GM10248 (cell line): ENCODE data around the gene LRFN4.
"Not testable (repeated sequence)": the region's sequence is repeated elsewhere in the genome, so short reads cannot be mapped to it uniquely, and the experiment has no call there.

Experiments
- CTCF ChIA-PET: fragments of 300-600 bp; sonication (Branson Sonifier 250); formaldehyde crosslinking; extraction: SDS; loops from one replicate; lab custom pipeline; 2021; ENCODE audit warnings: antibody characterized with exemption; lab: Yijun Ruan, JAX
- POLR2A ChIA-PET: fragments of 350-650 bp; sonication (Branson Sonifier 250); formaldehyde crosslinking; extraction: SDS; loops from one replicate; lab custom pipeline; 2020; ENCODE audit warnings: antibody characterized with exemption; lab: Yijun Ruan, JAX
- DNase-seq: peaks from one replicate; pipeline ENCODE4 v3.0.0; 2012; ENCODE audit errors: extremely low spot score
- TF ChIP-seq, protein P1 (sequence below): IDR thresholded peaks from 2 replicates; pipeline ENCODE4 v1.5.1; 2012; ENCODE audit warnings: mild to moderate bottlenecking, low read depth; ENCODE audit errors: extremely low read depth, missing control alignments, control extremely low read depth

The LRFN4 gene

DNA sequence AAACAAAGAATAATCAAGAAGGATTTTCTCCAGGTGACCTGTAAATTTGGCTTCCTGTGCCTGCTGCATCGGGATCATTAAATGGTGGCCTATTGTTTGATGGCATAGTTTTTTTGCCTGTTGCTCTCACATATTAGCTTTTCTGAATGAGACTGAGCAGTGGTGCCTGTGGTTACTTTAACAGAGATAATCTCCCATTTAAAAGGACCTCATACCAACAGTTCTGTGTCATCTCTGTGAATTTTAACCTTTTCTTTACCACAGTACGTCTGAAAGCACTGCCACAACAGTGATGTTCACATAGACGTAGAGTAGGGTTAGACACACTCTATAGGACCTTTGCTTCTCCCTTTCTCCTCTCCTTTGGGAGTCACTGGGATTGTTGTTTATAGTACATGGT is 36.5 kb upstream of the LRFN4 start:
- TF ChIP-seq, protein P1, sequence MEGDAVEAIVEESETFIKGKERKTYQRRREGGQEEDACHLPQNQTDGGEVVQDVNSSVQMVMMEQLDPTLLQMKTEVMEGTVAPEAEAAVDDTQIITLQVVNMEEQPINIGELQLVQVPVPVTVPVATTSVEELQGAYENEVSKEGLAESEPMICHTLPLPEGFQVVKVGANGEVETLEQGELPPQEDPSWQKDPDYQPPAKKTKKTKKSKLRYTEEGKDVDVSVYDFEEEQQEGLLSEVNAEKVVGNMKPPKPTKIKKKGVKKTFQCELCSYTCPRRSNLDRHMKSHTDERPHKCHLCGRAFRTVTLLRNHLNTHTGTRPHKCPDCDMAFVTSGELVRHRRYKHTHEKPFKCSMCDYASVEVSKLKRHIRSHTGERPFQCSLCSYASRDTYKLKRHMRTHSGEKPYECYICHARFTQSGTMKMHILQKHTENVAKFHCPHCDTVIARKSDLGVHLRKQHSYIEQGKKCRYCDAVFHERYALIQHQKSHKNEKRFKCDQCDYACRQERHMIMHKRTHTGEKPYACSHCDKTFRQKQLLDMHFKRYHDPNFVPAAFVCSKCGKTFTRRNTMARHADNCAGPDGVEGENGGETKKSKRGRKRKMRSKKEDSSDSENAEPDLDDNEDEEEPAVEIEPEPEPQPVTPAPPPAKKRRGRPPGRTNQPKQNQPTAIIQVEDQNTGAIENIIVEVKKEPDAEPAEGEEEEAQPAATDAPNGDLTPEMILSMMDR = no peak
- no peak for DNase-seq
- ChIA-PET POLR2A (no interaction called here), CTCF (interaction anchor here (2.6 kb wide), 1 partner anchor 381 kb away, joined by 6 read pairs; the partner anchor contains the start of gene MRPL11)

DNA sequence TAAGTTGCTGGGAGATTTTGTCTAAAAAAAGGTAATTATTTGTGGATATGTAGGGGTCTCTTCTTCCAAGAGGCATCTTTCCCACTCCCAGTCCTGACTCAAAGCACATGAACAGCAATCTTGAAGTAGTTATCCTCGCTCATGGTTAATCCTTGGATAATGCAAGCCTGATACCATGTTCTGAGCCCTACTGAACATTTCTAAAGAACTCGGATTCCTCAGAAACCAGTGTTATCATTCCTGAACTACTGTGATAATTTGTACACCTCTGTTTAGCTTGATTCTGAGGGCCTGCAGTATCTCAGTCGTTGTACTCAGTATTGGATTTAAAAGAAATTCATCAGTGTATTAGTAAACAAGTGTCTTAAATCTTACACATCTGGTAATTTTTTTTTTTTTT is 36.0 kb upstream of the LRFN4 start:
- no peak for DNase-seq
- TF ChIP-seq, protein P1 = no peak
- POLR2A ChIA-PET = no interaction called here
- CTCF ChIA-PET = interaction anchor here (2.6 kb wide), 1 partner anchor 382 kb away, joined by 6 read pairs; the partner anchor contains the start of gene MRPL11

DNA sequence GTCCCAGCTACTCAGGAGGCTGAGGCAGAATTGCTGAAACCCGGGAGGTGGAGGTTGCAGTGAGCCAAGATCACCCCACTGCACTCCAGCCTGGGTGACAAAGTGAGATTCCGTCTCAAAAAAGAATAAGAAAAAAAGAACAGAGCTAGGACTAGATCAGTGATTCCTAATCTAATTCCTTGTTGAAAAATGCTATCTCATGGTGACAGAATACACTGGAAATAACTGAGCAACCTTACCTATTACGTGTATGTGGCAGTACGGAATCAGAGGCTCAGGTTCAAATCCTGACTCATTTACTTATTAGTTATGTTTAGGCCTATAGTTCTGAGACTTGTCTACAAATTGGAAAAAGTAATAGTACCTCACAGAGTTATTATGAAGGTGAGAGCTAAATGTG is 33.2 kb upstream of the LRFN4 start:
- TF ChIP-seq, protein P1 = no peak
- DNase-seq = no peak
- POLR2A ChIA-PET = no interaction called here
- CTCF ChIA-PET = interaction anchor here (1.1 to 3.2 kb wide), 2 partner anchors 10 to 52 kb away, joined by 3 to 22 read pairs; no protein-coding TSS in a partner anchor

DNA sequence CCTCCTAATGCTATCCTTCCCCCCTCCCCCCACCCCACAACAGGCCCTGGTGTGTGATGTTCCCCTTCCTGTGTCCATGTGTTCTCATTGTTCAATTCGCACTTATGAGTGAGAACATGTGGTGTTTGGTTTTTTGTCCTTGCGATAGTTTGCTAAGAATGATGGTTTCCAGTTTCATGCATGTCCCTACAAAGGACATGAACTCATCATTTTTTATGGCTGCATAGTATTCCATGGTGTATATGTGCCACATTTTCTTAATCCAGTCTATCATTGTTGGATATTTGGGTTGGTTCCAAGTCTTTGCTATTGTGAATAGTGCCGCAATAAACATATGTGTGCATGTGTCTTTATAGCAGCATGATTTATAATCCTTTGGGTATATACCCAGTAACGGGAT is 32.3 kb upstream of the LRFN4 start:
- CTCF ChIA-PET = interaction anchor here (3.2 kb wide), 1 partner anchor 9 kb away, joined by 22 read pairs; no protein-coding TSS in a partner anchor
- POLR2A ChIA-PET, DNase-seq: not testable (repeated sequence)

DNA sequence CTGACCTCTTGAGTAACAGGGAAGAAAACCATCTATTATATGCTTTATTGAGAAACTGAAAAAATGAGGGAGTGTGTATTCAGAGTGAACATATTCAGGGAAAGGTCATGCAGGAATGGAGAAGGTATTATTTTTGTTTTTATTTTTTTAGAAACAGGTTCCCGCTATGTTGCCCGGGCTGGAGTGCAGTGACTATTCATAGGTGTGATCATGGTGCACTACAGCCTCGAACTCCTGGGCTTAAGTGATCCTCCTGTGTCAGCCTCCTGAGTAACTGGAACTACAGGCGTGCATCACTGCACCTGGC is 22.4 kb upstream of the LRFN4 start:
- ChIA-PET POLR2A (no interaction called here), CTCF (interaction anchor here (0.6 to 20.7 kb wide), 32 partner anchors 9 to 426 kb away, joined by 3 to 241 read pairs (median 4); partner anchors contain the start of genes DPP3, RBM4B and RCE1)
- no peak for DNase-seq
- TF ChIP-seq, protein P1 = no peak

DNA sequence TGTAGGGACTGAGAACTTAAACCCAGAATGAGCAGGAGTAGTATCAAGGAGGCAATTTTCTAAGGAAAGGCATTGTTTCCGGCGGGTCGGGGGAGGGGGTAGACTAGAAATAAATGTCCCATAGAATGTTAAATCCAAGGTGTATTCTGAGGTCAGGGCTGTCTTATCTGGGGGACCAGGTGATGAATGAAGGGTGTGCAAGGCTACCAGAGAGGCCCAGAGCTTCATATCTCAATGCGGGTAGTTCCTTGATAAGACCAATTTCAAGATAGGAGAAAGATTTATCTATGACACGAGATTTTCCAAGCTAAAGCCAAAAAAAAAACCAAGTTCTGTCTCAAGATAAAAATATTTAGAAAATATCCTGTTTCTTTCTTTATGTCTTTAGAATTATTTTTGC is 21.9 kb upstream of the LRFN4 start:
- TF ChIP-seq, protein P1 = no peak
- DNase-seq = no peak
- POLR2A ChIA-PET = no interaction called here
- CTCF ChIA-PET = interaction anchor here (0.6 to 20.7 kb wide), 29 partner anchors 9 to 427 kb away, joined by 3 to 241 read pairs (median 4); partner anchors contain the start of genes DPP3, RBM4B and RCE1

DNA sequence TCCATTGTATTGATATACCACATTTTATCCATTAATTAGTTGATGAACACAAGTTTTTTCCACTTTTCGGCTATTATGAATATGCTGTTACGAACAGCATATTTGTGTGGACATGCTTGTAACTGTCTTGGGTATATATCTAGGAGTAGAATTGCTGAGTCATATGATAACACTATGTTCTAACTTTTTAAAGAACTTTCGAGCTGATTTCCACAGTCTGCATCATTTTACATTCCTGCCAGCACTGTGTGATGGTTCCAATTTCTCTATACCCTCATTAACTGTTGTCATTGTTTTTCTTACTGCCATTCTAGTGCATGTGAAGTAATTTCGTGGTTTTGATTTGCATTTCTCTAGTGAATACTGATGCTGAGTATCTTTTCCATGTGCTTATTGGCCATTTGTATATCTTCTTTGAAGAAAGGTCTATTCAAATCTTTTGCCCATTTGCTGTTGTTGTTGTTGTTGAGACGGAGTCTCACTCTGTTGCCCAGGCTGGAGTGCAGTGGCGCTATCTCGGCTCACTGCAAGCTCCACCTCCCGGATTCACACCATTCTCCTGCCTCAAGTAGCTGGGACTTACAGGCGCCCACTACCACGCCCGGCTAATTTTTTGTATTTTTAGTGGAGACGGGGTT is 21.0 kb upstream of the LRFN4 start:
- TF ChIP-seq, protein P1 = no peak
- POLR2A ChIA-PET = no interaction called here
- CTCF ChIA-PET = interaction anchor here (20.7 kb wide), 1 partner anchor 144 kb away, joined by 241 read pairs; no protein-coding TSS in a partner anchor
- no peak for DNase-seq
